HG02763 (cell line): ENCODE data around the gene ZC3H15.

Experiments used
- ATAC-seq: cut with Tn5 transposase; IDR thresholded peaks from one replicate; pipeline ENCODE4 v1.9.1; 2021; ENCODE audit warnings: mild to moderate bottlenecking, moderate library complexity; ENCODE audit not compliant: unreplicated experiment

The ZC3H15 gene

DNA sequence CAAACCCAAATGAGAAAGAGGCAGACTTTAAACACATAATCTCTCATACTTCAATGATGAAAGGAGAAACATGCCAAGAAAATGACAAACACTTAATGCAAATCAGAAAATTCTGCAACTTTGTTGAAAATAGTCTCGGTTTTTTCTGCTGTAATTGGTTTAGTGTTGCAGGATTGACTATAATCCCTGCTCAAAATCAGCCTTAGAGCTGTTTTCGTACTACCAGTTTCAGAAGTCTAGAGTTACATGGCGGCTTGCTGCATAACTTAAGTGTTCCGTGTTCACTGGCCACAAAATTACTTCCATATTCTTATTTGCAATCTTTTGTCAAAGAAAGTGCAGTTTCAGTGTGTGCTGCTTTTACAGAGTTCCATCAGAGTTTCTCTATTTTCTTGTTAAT is 54.9 kb downstream of the ZC3H15 start:
- ATAC-seq: no peak

DNA sequence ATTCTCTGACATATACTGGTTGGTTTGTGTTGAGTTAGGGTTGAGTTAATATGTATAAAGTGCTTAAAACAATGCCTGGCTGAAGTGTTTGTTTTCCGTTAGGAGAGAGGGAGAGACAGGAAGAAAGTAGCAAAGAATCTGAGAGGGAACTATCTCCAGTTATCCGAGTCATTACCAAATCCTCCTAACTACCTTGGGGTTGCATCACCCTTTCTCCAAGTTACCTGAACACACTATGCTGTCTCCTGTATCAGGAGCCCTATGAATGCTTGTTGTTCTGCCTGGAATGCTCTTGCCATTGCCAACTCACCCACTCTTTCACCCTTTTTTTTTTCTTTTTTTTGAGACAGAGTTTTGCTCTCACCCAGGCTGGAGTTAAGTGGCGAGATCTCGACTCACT is 55.9 kb downstream of the ZC3H15 start:
- no peak for ATAC-seq

DNA sequence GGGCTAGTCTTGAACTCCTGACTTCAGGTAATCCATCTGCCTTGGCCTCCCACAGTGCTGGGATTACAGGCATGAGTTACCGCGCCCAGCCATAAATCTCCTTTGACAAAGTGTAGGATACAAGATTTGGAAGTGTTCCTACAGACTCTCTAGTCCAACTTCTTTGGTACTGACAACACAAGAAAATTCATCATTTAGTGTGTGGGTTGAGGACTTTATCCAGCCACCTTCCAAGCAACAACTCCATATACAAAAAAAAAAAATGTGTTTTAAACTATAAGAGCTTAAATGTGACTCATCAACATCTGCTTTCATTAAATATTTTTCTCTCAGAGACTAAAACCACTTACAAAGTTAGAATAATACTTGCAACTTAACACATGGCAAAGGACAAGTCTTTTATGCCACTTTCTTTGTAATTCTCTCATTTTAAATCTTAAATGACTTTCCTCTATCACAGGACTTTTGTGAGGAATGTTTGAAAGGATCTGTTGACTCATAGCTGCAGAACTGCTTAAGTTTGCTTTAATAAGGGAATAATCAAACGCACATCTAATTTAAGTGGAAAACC is 57.6 kb downstream of the ZC3H15 start:
- no peak for ATAC-seq

DNA sequence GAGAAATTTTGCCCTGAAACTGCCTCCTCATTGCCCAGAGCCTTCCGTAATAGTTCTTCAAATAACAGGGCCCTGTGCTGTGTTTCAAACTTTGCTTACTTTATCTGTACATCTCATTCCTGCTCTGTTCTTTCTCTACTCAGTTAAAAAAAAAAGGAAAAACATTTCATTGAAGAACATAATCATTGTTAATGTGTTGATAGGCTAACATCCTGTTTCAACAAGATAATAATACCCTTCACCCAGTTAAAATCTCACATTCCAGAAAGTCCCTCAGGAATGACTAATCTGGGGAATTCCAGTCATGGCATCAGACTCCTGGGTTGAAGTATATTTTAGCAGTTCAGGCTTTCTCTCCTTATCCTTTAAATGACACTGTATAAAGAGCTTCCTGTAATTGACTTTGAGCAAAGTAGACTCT is 58.2 kb downstream of the ZC3H15 start:
- no peak for ATAC-seq

- no peak for ATAC-seq
These were observed 60.8 kb downstream of the ZC3H15 start for GRCh38 chr2:186546846-186547245.

GRCh38 chr2:186551323-186552050 is 65.4 kb downstream of the ZC3H15 start:
- no peak for ATAC-seq

DNA sequence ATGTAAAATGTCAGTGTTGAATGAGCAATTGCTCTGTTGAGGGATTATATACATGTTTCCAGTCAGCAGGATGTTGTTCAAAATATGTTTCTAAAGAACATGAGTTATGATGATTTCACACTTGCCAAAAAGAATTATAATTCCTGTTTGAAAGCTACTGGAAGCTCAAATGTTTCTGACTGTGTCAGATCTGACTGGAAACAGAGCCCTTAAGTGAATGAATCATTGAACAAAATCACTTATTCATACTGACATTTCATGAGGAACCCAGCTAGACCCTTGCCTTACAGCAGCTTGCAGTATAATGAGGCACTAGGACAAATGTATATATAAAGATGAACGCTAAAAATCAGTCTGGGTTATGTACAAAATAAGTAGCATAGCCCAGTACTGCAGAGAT is 68.4 kb downstream of the ZC3H15 start:
- ATAC-seq: no peak

- no peak for ATAC-seq
These were observed 69.0 kb downstream of the ZC3H15 start for GRCh38 chr2:186554850-186555671.

GRCh38 chr2:186558512-186559276 is 72.6 kb downstream of the ZC3H15 start:
- no peak for ATAC-seq
